Caco-2 (cell line): ENCODE data around the gene OXCT1. TPM values are rescaled to one million over a fixed set of nuclear protein-coding genes. Genes with fewer than 3 reads are reported as not detected.

ENCODE experiments used
- Bru-seq: library from RNA; stranded (reverse); fragments of 400-500 nt; gene quantifications from one replicate; lab custom pipeline; 2021; lab: Mats Ljungman, UMichigan
- BruChase-seq, 2 experiments: library from RNA; stranded (reverse); fragments of 400-500 nt; gene quantifications; one replicate each; lab custom pipeline; 2021; lab: Mats Ljungman, UMichigan
- BruUV-seq: library from RNA; stranded (reverse); fragments of 400-500 nt; replicated peaks from 2 replicates; lab custom pipeline; 2021; lab: Mats Ljungman, UMichigan
- CTCF ChIA-PET: fragments of 300-600 bp; sonication (Branson Sonifier 250); formaldehyde crosslinking; loops from one replicate; lab custom pipeline; 2022; ENCODE audit warnings: antibody characterized with exemption; lab: Charles Lee
- POLR2A ChIA-PET: fragments of 300-600 bp; sonication (Branson Sonifier 250); formaldehyde crosslinking; loops from one replicate; lab custom pipeline; 2022; ENCODE audit warnings: antibody characterized with exemption; lab: Charles Lee
- DNase-seq, 2 experiments: peaks; one replicate each; pipeline versions ENCODE4 v3.0.0 to v3.0.0-alpha.2; 2020 to 2022
- H3K27me3 ChIP-seq: replicated peaks from 2 replicates; pipeline ENCODE4 v1.6.0; 2011; ENCODE audit warnings: low read length; ENCODE audit not compliant: control insufficient read depth, insufficient read depth
- H3K36me3 ChIP-seq: 2 replicates; pipeline ENCODE4 v1.5.1; 2011; ENCODE audit warnings: low read length; ENCODE audit not compliant: control insufficient read depth, insufficient read depth
- H3K4me1 ChIP-seq: fragments of 250-450 bp; sonication (Bioruptor Pico); 2 replicates; pipeline ENCODE4 v1.5.1; 2020; ENCODE audit warnings: mild to moderate bottlenecking
- H3K4me3 ChIP-seq: 2 replicates; pipeline ENCODE4 v1.5.1; 2011; ENCODE audit warnings: low read depth, mild to moderate bottlenecking, control low read depth, low read length
- H3K9me3 ChIP-seq: fragments of 250-450 bp; sonication (Bioruptor Pico); 2 replicates; pipeline ENCODE4 v1.5.1; 2020; ENCODE audit warnings: mild to moderate bottlenecking, moderate library complexity
- H3K27ac Mint-ChIP-seq: one replicate; pipeline ENCODE4 v1.8.0; 2022; ENCODE audit warnings: mixed read lengths; ENCODE audit not compliant: unreplicated experiment
- H3K27me3 Mint-ChIP-seq: one replicate; pipeline ENCODE4 v1.8.0; 2022; ENCODE audit warnings: mixed read lengths; ENCODE audit not compliant: insufficient read depth, unreplicated experiment
- H3K36me3 Mint-ChIP-seq: one replicate; pipeline ENCODE4 v1.8.0; 2022; ENCODE audit warnings: mild to moderate bottlenecking, mixed read lengths; ENCODE audit not compliant: insufficient read depth, unreplicated experiment
- H3K4me1 Mint-ChIP-seq: one replicate; pipeline ENCODE4 v1.8.0; 2022; ENCODE audit warnings: low read depth, mixed read lengths; ENCODE audit not compliant: unreplicated experiment
- H3K4me3 Mint-ChIP-seq: one replicate; pipeline ENCODE4 v1.8.0; 2022; ENCODE audit warnings: mild to moderate bottlenecking, moderate library complexity, mixed read lengths; ENCODE audit not compliant: unreplicated experiment
- H3K9me3 Mint-ChIP-seq: one replicate; pipeline ENCODE4 v1.8.0; 2022; ENCODE audit warnings: mixed read lengths; ENCODE audit not compliant: unreplicated experiment
- CTCF ChIP-seq, 2 experiments: fragments of 200-600 bp in 1 of 2; IDR thresholded peaks; 1 replicate in 1 of 2; 2 replicates in 1 of 2; pipeline versions ENCODE4 v1.5.1 to v1.8.0; 2011 to 2022; ENCODE audit warnings: antibody characterized with exemption in 1 of 2, control low read depth in 1 of 2, inconsistent platforms in 1 of 2, low read depth in 1 of 2, low read length in 1 of 2, mild to moderate bottlenecking in 1 of 2, moderate library complexity in 1 of 2; ENCODE audit not compliant: insufficient read depth in 1 of 2, severe bottlenecking in 1 of 2, unreplicated experiment in 1 of 2
- intact Hi-C: fragments of 100-400 bp; cut with micrococcal nuclease; formaldehyde crosslinking; loops from one replicate; pipeline ENCODE4 v1.10.0; 2022; ENCODE audit not compliant: unreplicated experiment
- long read RNA-seq: library from polyadenylated mRNA; stranded (forward); transcript quantifications from one replicate; pipeline ENCODE4 v2.0.0, GENCODE V29; 2022
- total RNA-seq: library from RNA; stranded (reverse); gene quantifications from 2 replicates; pipeline ENCODE4 v1.2.3, GENCODE V29; 2022

Gene OXCT1
- total RNA-seq (20.6 and 22.5 TPM in 2 replicates), Bru-seq, nascent RNA (percentile 66 among the genes with signal in this experiment), BruChase-seq, experiment 1, labeled RNA remaining after a 2-hour chase (percentile 54 among the genes with signal in this experiment), BruChase-seq, experiment 2, labeled RNA remaining after a 6-hour chase (percentile 51 among the genes with signal in this experiment)
- long read RNA-seq, transcript OXCT1-201 (17 exons, 3,388 nt): major isoform, 30 of 43 reads
- long read RNA-seq, partial matches to known transcripts: 3 of 43 reads
- long read RNA-seq, other reads (novel, unspliced or antisense): 10 of 43 reads

GRCh38 chr5:41869724-41870626 lies at the start of gene OXCT1:
OXCT1 (minus strand) TSS chr5:41870425; CDS start chr5:41870358, 67 bp downstream.
- Mint-ChIP-seq H3K27me3 (no peaks in the 10 kb centered on the region), H3K4me3 (peak within 1 kb of the TSS; percentile 74), H3K9me3 (no peaks in the 10 kb centered on the region), H3K36me3 (no peaks in the 10 kb centered on the region), H3K27ac (peak within 1 kb of the TSS; percentile 62), H3K4me1 (peaks cover 7% of the 10 kb centered on the region)
- TSS peak; percentile 27 for BruUV-seq
- ChIA-PET CTCF (no interaction called here), POLR2A (interaction anchor here (0.6 to 1.1 kb wide), 2 partner anchors 34 to 55 kb away, joined by 3 to 4 read pairs; partner anchors contain the start of gene RIMOC1)
- no peak for TF ChIP-seq CTCF (IDR thresholded peaks at IDR 0.05; ENCODE audit: insufficient read depth in 1 of 2, low read depth in 1 of 2, low read length in 1 of 2, severe bottlenecking in 1 of 2, unreplicated experiment in 1 of 2)
- intact Hi-C loops: loop anchor here (1.0 kb wide), 3 partner anchors 14 to 55 kb away; partner anchors contain the start of genes FBXO4 and RIMOC1
- H3K4me3 ChIP-seq: peak within 1 kb of the TSS; percentile 64
- H3K27me3 ChIP-seq: no peaks in the 10 kb centered on the region
- no peaks in the 10 kb centered on the region for H3K9me3 ChIP-seq
- no peaks in the 10 kb centered on the region for H3K36me3 ChIP-seq
- DNase-seq: peak; percentile 73 to 82
- H3K4me1 ChIP-seq: peaks cover 4% of the 10 kb centered on the region; the same call in 1 of the 2 replicates

- Mint-ChIP-seq H3K36me3 (peaks cover 44% of the 10 kb centered on the region), H3K9me3 (no peaks in the 10 kb centered on the region), H3K27me3 (no peaks in the 10 kb centered on the region), H3K4me1 (no peaks in the 10 kb centered on the region), H3K4me3 (no peak overlapping the region), H3K27ac (no peak overlapping the region)
- DNase-seq: no peak
- TF ChIP-seq CTCF (IDR thresholded peaks at IDR 0.05; ENCODE audit: insufficient read depth in 1 of 2, low read depth in 1 of 2, low read length in 1 of 2, severe bottlenecking in 1 of 2, unreplicated experiment in 1 of 2): no peak
- Histone ChIP-seq H3K27me3 (no peaks in the 10 kb centered on the region), H3K36me3 (no peaks in the 10 kb centered on the region; the same call in 1 of the 2 replicates), H3K4me1 (no peaks in the 10 kb centered on the region), H3K4me3 (no peak overlapping the region), H3K9me3 (no peaks in the 10 kb centered on the region)
- intact Hi-C loops: no loop called here
- CTCF ChIA-PET: no interaction called here
- POLR2A ChIA-PET: no interaction called here
- BruUV-seq: no TSS peak
Measured at GRCh38 chr5:41918105-41918504, 47.9 kb upstream of the OXCT1 start.
